Uterus (tissue), 4 donors: ENCODE data around the gene SEC14L1. TPM values are rescaled to one million over a fixed set of nuclear protein-coding genes. Genes with fewer than 3 reads are reported as not detected.
"Not testable (repeated sequence)": the region's sequence is repeated elsewhere in the genome, so short reads cannot be mapped to it uniquely, and the experiment has no call there.

Source experiments
- DNase-seq, 2 donors: peaks; one replicate each; pipeline ENCODE4 v3.0.0-alpha.2; 2019 to 2020
- H3K27ac ChIP-seq, 2 donors: fragments of 200-600 bp; sonication (generic); 1 replicate in 1 of 2; 2 replicates in 1 of 2; pipeline ENCODE4 v1.5.1; 2016 to 2018
- H3K27me3 ChIP-seq, 2 donors: fragments of 200-600 bp; sonication (generic); one replicate each; pipeline ENCODE4 v1.5.1; 2018 to 2019; ENCODE audit warnings: control low read depth in 1 of 2
- H3K36me3 ChIP-seq, 2 donors: fragments of 200-600 bp; sonication (generic); one replicate each; pipeline ENCODE4 v1.5.1; 2019; ENCODE audit warnings: control low read depth in 1 of 2
- H3K4me1 ChIP-seq, 2 donors: fragments of 200-600 bp; sonication (generic); one replicate each; pipeline ENCODE4 v1.5.1; 2018 to 2019; ENCODE audit warnings: control low read depth in 1 of 2
- H3K4me3 ChIP-seq, 2 donors: fragments of 200-600 bp; sonication (generic); 1 replicate in 1 of 2; 2 replicates in 1 of 2; pipeline ENCODE4 v1.5.1; 2018 to 2019; ENCODE audit warnings: mild to moderate bottlenecking in 1 of 2
- H3K9me3 ChIP-seq, 2 donors: fragments of 200-600 bp; sonication (generic); one replicate each; pipeline ENCODE4 v1.5.1; 2019; ENCODE audit warnings: control low read depth in 1 of 2
- POLR2A ChIP-seq, 2 donors: fragments of 450-650 bp; IDR thresholded peaks; one replicate each; pipeline ENCODE4 v1.6.1; 2016; ENCODE audit warnings: antibody characterized with exemption in 2 of 2, mild to moderate bottlenecking in 1 of 2, moderate library complexity in 1 of 2
- intact Hi-C: fragments of 100-400 bp; cut with DNase I; formaldehyde crosslinking; loops from one replicate; pipeline ENCODE4 v1.15.1; 2023; ENCODE audit warnings: low total_unique reads
- total RNA-seq, 4 donors: library from RNA; depleted of rRNA in 3 of 4; stranded (reverse); fragments of >200 nt in 3 of 4; gene quantifications; one replicate each; pipeline versions ENCODE4 v1.1.0 to v1.2.4, GENCODE V29; 2014 to 2023
- TF ChIP-seq, protein P1 (sequence below), 4 experiments: fragments of 200-600 bp in 2 of 4; fragments of 450-650 bp in 2 of 4; sonication (generic) in 2 of 4; IDR thresholded peaks; one replicate each; pipeline ENCODE4 v1.5.1; 2016 to 2019; ENCODE audit warnings: antibody characterized with exemption in 4 of 4, mild to moderate bottlenecking in 2 of 4, moderate library complexity in 1 of 4
- donor health status: DM: yes; HTN: yes; CAD: no.

Gene SEC14L1
- total RNA-seq, 4 donors from 2014 or later: 38.2 to 128 (median 42.6) TPM

DNA sequence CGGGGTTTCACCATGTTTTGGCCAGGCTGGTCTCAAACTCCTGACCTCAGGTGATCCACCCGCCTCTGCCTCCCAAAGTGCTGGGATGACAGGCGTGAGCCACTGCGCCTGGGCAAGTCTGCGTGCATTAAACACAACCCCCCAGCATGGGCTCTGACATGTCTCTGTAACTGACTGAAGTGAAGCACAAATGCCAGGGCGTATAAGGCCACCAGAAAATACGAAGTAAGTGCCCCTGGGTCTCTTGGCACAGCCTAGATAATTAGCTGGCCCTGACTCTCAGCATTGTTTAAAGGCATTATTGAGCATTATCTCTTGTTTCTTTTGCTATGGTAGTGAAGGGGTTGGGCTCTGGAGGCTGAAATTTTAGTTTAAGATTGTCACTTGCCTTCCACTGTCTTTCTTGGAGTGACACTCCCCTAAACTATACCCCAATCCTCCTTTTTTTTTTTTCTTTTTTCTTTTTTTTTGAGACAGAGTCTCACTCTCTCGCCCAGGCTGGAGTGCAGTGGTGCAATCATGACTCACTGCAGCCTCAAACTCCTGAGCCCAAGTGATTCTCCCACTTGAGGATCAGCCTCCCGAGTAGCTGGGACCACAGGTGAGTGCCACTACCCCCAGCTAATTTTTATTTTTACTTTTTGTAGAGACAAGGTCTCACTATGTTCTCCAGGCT, 8.2 kb upstream of the SEC14L1 start:
- intact Hi-C loops: no loop called here
- H3K9me3 ChIP-seq: no peaks in the 10 kb centered on the region
- H3K27me3 ChIP-seq: no peaks in the 10 kb centered on the region
- no peaks in the 10 kb centered on the region for H3K36me3 ChIP-seq
- peaks cover 9 to 11% of the 10 kb centered on the region in 2 donors for H3K4me1 ChIP-seq
- H3K4me3 ChIP-seq: no peak overlapping the region
- H3K27ac ChIP-seq: no peak overlapping the region
- TF ChIP-seq, protein P1, sequence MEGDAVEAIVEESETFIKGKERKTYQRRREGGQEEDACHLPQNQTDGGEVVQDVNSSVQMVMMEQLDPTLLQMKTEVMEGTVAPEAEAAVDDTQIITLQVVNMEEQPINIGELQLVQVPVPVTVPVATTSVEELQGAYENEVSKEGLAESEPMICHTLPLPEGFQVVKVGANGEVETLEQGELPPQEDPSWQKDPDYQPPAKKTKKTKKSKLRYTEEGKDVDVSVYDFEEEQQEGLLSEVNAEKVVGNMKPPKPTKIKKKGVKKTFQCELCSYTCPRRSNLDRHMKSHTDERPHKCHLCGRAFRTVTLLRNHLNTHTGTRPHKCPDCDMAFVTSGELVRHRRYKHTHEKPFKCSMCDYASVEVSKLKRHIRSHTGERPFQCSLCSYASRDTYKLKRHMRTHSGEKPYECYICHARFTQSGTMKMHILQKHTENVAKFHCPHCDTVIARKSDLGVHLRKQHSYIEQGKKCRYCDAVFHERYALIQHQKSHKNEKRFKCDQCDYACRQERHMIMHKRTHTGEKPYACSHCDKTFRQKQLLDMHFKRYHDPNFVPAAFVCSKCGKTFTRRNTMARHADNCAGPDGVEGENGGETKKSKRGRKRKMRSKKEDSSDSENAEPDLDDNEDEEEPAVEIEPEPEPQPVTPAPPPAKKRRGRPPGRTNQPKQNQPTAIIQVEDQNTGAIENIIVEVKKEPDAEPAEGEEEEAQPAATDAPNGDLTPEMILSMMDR (IDR thresholded peaks at IDR 0.05): no peak
- no peak for TF ChIP-seq POLR2A (IDR thresholded peaks at IDR 0.05)
- no peak for DNase-seq

DNA sequence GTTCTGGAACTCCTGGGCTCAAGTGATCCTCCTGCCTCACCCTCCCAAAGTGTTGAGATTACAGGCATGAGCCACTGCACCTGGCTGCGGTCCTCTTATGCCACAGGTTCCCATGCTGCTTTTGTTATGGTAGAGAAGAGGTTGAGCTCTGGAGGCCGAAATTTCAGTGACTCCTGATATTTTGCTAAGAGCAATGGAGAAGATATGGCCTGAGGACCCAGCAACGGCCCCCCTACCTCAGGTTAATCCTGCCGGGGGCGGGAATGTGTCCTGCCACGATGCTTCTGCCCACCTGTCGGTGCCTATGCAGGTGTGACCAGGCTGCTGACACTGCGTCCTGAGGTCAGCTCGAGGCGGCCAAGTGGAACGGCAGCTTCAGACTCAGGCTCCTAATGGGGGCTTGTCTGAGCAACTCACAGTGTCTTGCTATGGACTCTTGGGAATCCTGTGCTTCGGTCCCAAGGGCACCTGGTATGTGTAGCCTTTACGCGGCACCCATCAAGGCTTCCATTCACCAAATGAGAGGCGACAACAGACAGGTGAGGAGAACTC, 7.6 kb upstream of the SEC14L1 start:
- no peak for TF ChIP-seq POLR2A (IDR thresholded peaks at IDR 0.05)
- TF ChIP-seq, protein P1 (IDR thresholded peaks at IDR 0.05): no peak
- Histone ChIP-seq H3K4me1 (peaks cover 9 to 11% of the 10 kb centered on the region in 2 donors), H3K27me3 (no peaks in the 10 kb centered on the region), H3K4me3 (no peak overlapping the region), H3K27ac (no peak overlapping the region), H3K36me3 (no peaks in the 10 kb centered on the region), H3K9me3 (no peaks in the 10 kb centered on the region)
- no peak for DNase-seq
- intact Hi-C loops: no loop called here

DNA sequence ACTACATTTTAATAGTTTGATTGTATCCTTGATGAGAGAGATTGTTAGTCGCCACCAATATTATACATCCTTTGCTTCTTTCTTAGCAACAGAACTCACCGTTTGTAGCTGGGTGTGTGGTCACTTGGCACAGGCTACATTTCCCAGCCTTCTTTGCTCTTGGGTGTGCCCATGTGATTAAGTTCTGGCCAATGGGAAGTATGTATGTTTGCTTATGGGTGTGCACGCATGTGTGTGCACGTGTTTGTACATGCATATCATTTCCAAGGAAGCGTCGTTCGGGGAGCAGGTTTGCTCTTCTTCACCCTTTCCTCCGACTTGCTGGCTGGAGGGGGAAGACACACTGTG, 4.4 kb upstream of the SEC14L1 start:
- intact Hi-C loops: no loop called here
- no peaks in the 10 kb centered on the region for H3K4me1 ChIP-seq

DNA sequence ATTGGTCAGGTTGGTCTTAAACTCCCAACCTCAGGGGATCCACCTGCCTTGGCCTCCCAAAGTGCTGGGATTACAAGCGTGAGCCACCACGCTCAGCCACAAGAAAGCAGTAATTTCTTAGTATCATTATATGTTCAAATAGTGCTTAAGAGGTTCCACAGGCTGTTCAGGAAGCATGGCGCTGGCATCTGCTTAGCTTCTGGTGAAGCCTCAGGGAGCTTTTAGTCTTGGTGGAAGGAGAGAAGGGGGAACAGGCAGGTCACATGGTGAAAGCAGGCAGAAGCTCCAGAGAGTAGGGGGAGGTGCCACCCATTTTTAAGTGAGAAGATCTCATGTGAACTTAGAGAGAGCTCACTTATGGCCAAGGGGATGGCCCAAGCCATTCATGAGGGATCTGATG, 3.7 kb upstream of the SEC14L1 start:
- Histone ChIP-seq H3K36me3 (no peaks in the 10 kb centered on the region), H3K27me3 (no peaks in the 10 kb centered on the region), H3K27ac (no peak overlapping the region), H3K4me1 (no peaks in the 10 kb centered on the region), H3K4me3 (no peak overlapping the region), H3K9me3 (no peaks in the 10 kb centered on the region)
- DNase-seq: no peak
- TF ChIP-seq, protein P1 (IDR thresholded peaks at IDR 0.05): no peak
- TF ChIP-seq POLR2A (IDR thresholded peaks at IDR 0.05): no peak
- intact Hi-C loops: no loop called here

More for the DNA sequence above, 4.4 kb upstream of the SEC14L1 start:
- no peak for TF ChIP-seq POLR2A (IDR thresholded peaks at IDR 0.05)
- TF ChIP-seq, protein P1 (IDR thresholded peaks at IDR 0.05): no peak
- Histone ChIP-seq H3K36me3 (no peaks in the 10 kb centered on the region), H3K27ac (no peak overlapping the region), H3K9me3 (no peaks in the 10 kb centered on the region), H3K27me3 (no peaks in the 10 kb centered on the region), H3K4me3 (no peak overlapping the region)
- no peak for DNase-seq

GRCh38 chr17:77137886-77138285, 2.9 kb upstream of the SEC14L1 start:
- H3K36me3 ChIP-seq, DNase-seq, H3K27me3 ChIP-seq, intact Hi-C loops, H3K9me3 ChIP-seq, H3K27ac ChIP-seq, H3K4me3 ChIP-seq, H3K4me1 ChIP-seq: not testable (repeated sequence)
